ENCODE results near the gene PLAC8L1.

Gene PLAC8L1

DNA sequence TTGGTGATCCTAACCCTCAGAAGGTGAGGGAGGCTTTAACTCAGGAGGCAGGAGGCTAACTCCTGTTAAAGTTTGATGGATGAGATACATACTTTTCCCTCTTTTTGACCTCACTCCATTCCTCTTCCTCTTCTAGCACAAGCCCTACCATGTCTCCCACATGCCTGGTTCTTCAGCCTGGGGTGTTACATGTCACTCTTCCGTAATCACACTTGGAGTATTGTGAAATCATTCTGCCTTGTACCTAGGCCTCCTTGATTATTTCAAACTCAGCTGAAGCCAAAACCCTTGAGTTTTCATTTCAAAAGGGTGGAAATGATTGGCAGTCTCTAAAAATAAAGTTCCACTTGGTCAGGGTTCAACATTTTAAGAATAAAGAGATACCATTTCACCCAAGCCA is 1.8 kb downstream of the PLAC8L1 start:
- intact Hi-C loops (cut with micrococcal nuclease), result no loop called here
- H3K4me3 Mint-ChIP-seq, result no peak overlapping the region
- H3K9me3 Mint-ChIP-seq, result no peaks in the 10 kb centered on the region
- no peaks in the 10 kb centered on the region for H3K4me1 Mint-ChIP-seq (ENCODE audit: low read depth)
- H3K36me3 Mint-ChIP-seq (ENCODE audit: low read depth), result no peaks in the 10 kb centered on the region
- no peak overlapping the region for H3K27ac Mint-ChIP-seq
- H3K27me3 Mint-ChIP-seq, result no peaks in the 10 kb centered on the region

GRCh38 chr5:146101646-146102045 is 3.7 kb downstream of the PLAC8L1 start:
- H3K36me3 Mint-ChIP-seq (ENCODE audit: low read depth), result no peaks in the 10 kb centered on the region
- no peak overlapping the region for H3K4me3 Mint-ChIP-seq
- H3K27ac Mint-ChIP-seq, result no peak overlapping the region
- no peaks in the 10 kb centered on the region for H3K27me3 Mint-ChIP-seq
- H3K4me1 Mint-ChIP-seq (ENCODE audit: low read depth), result no peaks in the 10 kb centered on the region
- no peaks in the 10 kb centered on the region for H3K9me3 Mint-ChIP-seq
- intact Hi-C loops (cut with micrococcal nuclease), result no loop called here

DNA sequence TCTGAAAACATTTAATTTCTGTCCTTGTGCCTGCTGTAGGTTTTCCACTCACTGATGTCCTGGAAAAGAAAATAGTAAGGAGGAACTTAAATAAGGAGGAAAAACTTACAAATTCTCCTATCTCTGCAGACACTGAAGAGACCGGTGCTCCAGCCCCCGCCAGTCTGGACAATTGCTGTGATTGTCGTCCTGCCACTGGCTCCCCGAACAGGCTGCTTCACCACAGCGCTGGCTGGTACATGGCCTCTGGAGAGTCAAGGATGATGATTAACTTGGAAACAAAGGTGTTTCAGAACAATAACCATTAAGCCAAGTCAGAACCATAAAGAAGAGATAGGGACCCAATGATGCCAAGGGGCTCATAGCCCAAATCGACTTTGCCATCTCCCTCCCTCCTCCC is 7.3 kb downstream of the PLAC8L1 start:
- H3K9me3 Mint-ChIP-seq, result no peaks in the 10 kb centered on the region
- intact Hi-C loops (cut with micrococcal nuclease), result no loop called here
- no peak overlapping the region for H3K4me3 Mint-ChIP-seq
- H3K4me1 Mint-ChIP-seq (ENCODE audit: low read depth), result no peaks in the 10 kb centered on the region
- no peak overlapping the region for H3K27ac Mint-ChIP-seq
- no peaks in the 10 kb centered on the region for H3K36me3 Mint-ChIP-seq (ENCODE audit: low read depth)
- no peaks in the 10 kb centered on the region for H3K27me3 Mint-ChIP-seq

DNA sequence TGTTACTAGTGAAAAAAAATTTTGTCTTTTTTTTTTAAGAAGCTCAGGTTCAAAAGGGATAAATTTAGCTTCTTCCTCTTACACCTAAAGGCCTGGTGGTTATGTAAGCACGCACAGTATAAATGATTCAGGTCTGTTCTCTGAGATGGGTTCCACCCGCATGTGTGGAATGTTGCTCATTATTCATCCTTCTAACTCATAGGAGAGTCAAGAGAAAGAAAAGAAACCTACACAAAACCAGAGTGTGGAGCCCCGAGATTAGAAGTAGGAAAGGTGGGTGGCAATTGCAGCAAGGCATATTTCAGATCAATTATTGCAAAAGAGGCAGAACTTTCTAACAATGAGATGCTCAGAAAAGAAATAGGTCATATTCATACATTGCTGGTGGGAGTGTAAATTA is 13.5 kb downstream of the PLAC8L1 start:
- no peaks in the 10 kb centered on the region for H3K36me3 Mint-ChIP-seq (ENCODE audit: low read depth)
- H3K4me3 Mint-ChIP-seq, result no peak overlapping the region
- H3K27ac Mint-ChIP-seq, result no peak overlapping the region
- no peaks in the 10 kb centered on the region for H3K9me3 Mint-ChIP-seq
- no peaks in the 10 kb centered on the region for H3K27me3 Mint-ChIP-seq
- H3K4me1 Mint-ChIP-seq (ENCODE audit: low read depth), result no peaks in the 10 kb centered on the region
- intact Hi-C loops (cut with micrococcal nuclease), result no loop called here

GRCh38 chr5:146089287-146089686 is 16.1 kb downstream of the PLAC8L1 start:
- Mint-ChIP-seq H3K27me3 (no peaks in the 10 kb centered on the region), H3K9me3 (no peaks in the 10 kb centered on the region), H3K4me3 (no peak overlapping the region), H3K27ac (no peak overlapping the region), H3K36me3 (ENCODE audit: low read depth) (no peaks in the 10 kb centered on the region), H3K4me1 (ENCODE audit: low read depth) (no peaks in the 10 kb centered on the region)
- intact Hi-C loops (cut with micrococcal nuclease), result no loop called here

DNA sequence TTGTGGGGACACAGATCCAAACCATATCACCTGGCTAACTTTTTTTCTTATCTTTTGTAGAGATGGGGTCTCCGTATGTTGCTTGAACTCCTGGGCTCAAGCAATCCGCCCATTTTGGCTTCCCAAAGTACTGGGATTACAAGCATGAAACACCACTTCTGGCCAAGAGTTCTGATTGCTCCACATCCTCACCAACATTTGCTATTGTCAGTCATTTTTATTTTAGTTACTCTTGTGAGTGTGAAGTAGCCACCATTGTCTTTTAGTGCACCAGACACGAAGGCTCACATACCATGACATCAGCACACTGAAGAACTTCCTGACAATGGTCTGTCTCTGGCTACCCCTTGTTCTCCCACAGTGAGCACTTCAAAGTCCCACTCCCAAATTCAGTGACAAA is 17.3 kb downstream of the PLAC8L1 start:
- Mint-ChIP-seq H3K4me3 (no peak overlapping the region), H3K27me3 (no peaks in the 10 kb centered on the region), H3K36me3 (ENCODE audit: low read depth) (no peaks in the 10 kb centered on the region), H3K4me1 (ENCODE audit: low read depth) (no peaks in the 10 kb centered on the region), H3K27ac (no peak overlapping the region), H3K9me3 (no peaks in the 10 kb centered on the region)
- intact Hi-C loops (cut with micrococcal nuclease), result no loop called here

GRCh38 chr5:146084376-146084775 is 21.0 kb downstream of the PLAC8L1 start:
- intact Hi-C loops (cut with micrococcal nuclease), result no loop called here
- Mint-ChIP-seq H3K36me3 (ENCODE audit: low read depth) (no peaks in the 10 kb centered on the region), H3K4me3 (no peak overlapping the region), H3K27me3 (no peaks in the 10 kb centered on the region), H3K27ac (no peak overlapping the region), H3K9me3 (no peaks in the 10 kb centered on the region), H3K4me1 (ENCODE audit: low read depth) (peaks cover 9% of the 10 kb centered on the region)

DNA sequence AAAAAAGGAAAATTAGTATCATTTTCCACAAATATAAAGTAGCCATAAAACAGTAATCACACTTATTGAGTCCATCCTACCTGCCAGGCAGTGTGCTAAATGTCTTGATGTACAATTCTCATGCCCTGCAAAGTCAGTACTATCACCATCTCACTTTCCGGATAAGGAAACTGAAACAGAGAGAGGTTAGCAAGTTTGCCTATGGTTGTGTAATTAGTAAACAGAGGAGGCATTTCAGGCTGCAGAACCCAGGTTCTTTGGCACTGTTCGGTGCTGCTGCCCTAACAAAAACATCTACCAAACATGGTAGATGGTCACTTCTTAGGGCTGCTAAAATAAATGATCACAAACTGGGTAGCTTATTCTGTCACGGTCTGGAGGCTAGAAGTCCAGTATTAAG is 22.6 kb downstream of the PLAC8L1 start:
- no peak overlapping the region for H3K4me3 Mint-ChIP-seq
- peaks cover 10% of the 10 kb centered on the region for H3K4me1 Mint-ChIP-seq (ENCODE audit: low read depth)
- H3K36me3 Mint-ChIP-seq (ENCODE audit: low read depth), result no peaks in the 10 kb centered on the region
- intact Hi-C loops (cut with micrococcal nuclease), result no loop called here
- no peaks in the 10 kb centered on the region for H3K27me3 Mint-ChIP-seq
- no peak overlapping the region for H3K27ac Mint-ChIP-seq
- no peaks in the 10 kb centered on the region for H3K9me3 Mint-ChIP-seq

DNA sequence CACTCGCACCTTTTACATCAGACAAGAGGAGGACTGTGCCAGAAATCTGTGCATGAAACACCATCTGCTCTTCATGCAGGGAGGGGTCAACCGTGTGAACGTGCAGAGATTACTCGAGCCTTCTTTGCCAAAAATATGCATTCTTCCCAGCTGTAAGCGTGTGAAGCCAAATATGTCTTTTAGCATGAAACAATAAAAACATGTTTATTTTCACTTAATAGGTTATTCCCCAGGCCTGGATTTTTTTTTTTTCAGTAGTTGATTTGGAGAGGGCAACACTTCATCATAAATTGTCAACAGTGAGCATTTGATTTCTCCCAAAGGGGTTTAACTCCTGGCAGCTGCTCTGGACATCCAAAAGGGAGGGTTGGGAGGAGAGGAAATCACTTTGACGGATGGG is 23.8 kb downstream of the PLAC8L1 start:
- intact Hi-C loops (cut with micrococcal nuclease), result no loop called here
- Mint-ChIP-seq H3K4me3 (no peak overlapping the region), H3K27ac (no peak overlapping the region), H3K4me1 (ENCODE audit: low read depth) (peaks cover 10% of the 10 kb centered on the region), H3K36me3 (ENCODE audit: low read depth) (no peaks in the 10 kb centered on the region), H3K9me3 (no peaks in the 10 kb centered on the region), H3K27me3 (no peaks in the 10 kb centered on the region)

- H3K4me3 Mint-ChIP-seq, result no peak overlapping the region
- peaks cover 17% of the 10 kb centered on the region for H3K4me1 Mint-ChIP-seq (ENCODE audit: low read depth)
Observed at GRCh38 chr5:146079695-146080373, 25.5 kb downstream of the PLAC8L1 start.

GRCh38 chr5:146078566-146078965 is 26.8 kb downstream of the PLAC8L1 start:
- H3K36me3 Mint-ChIP-seq (ENCODE audit: low read depth), result no peaks in the 10 kb centered on the region
- no peaks in the 10 kb centered on the region for H3K9me3 Mint-ChIP-seq
- intact Hi-C loops (cut with micrococcal nuclease), result no loop called here
- H3K4me1 Mint-ChIP-seq (ENCODE audit: low read depth), result peaks cover 17% of the 10 kb centered on the region
- H3K27me3 Mint-ChIP-seq, result no peaks in the 10 kb centered on the region
- no peak overlapping the region for H3K4me3 Mint-ChIP-seq
- no peak overlapping the region for H3K27ac Mint-ChIP-seq

More at GRCh38 chr5:146079695-146080373, 25.5 kb downstream of the PLAC8L1 start:
- H3K36me3 Mint-ChIP-seq (ENCODE audit: low read depth), result no peaks in the 10 kb centered on the region
- no peak overlapping the region for H3K27ac Mint-ChIP-seq
- H3K27me3 Mint-ChIP-seq, result no peaks in the 10 kb centered on the region
- H3K9me3 Mint-ChIP-seq, result no peaks in the 10 kb centered on the region
- intact Hi-C loops (cut with micrococcal nuclease), result no loop called here

- H3K27ac Mint-ChIP-seq, result no peak overlapping the region
- H3K4me1 Mint-ChIP-seq (ENCODE audit: low read depth), result peaks cover 17% of the 10 kb centered on the region
- no peak overlapping the region for H3K4me3 Mint-ChIP-seq
- no peaks in the 10 kb centered on the region for H3K36me3 Mint-ChIP-seq (ENCODE audit: low read depth)
- H3K9me3 Mint-ChIP-seq, result no peaks in the 10 kb centered on the region
- intact Hi-C loops (cut with micrococcal nuclease), result no loop called here
- H3K27me3 Mint-ChIP-seq, result no peaks in the 10 kb centered on the region
Observed at GRCh38 chr5:146076455-146076854, 28.9 kb downstream of the PLAC8L1 start.

GRCh38 chr5:146076028-146076427 is 29.3 kb downstream of the PLAC8L1 start:
- intact Hi-C loops (cut with micrococcal nuclease), result no loop called here
- H3K27ac Mint-ChIP-seq, result no peak overlapping the region
- no peaks in the 10 kb centered on the region for H3K27me3 Mint-ChIP-seq
- no peaks in the 10 kb centered on the region for H3K36me3 Mint-ChIP-seq (ENCODE audit: low read depth)
- no peaks in the 10 kb centered on the region for H3K9me3 Mint-ChIP-seq
- H3K4me1 Mint-ChIP-seq (ENCODE audit: low read depth), result peaks cover 17% of the 10 kb centered on the region
- H3K4me3 Mint-ChIP-seq, result no peak overlapping the region

- intact Hi-C loops (cut with micrococcal nuclease), result no loop called here
Observed at GRCh38 chr5:146073239-146073900, 32.0 kb downstream of the PLAC8L1 start.

GRCh38 chr5:146072595-146072994 is 32.8 kb downstream of the PLAC8L1 start:
- no peaks in the 10 kb centered on the region for H3K36me3 Mint-ChIP-seq (ENCODE audit: low read depth)
- H3K4me3 Mint-ChIP-seq, result no peak overlapping the region
- peaks cover 6% of the 10 kb centered on the region for H3K4me1 Mint-ChIP-seq (ENCODE audit: low read depth)
- no peaks in the 10 kb centered on the region for H3K9me3 Mint-ChIP-seq
- H3K27me3 Mint-ChIP-seq, result no peaks in the 10 kb centered on the region
- no peak overlapping the region for H3K27ac Mint-ChIP-seq
- intact Hi-C loops (cut with micrococcal nuclease), result no loop called here

More at GRCh38 chr5:146073239-146073900, 32.0 kb downstream of the PLAC8L1 start:
- H3K36me3 Mint-ChIP-seq (ENCODE audit: low read depth), result no peaks in the 10 kb centered on the region
- H3K27ac Mint-ChIP-seq, result no peak overlapping the region
- no peaks in the 10 kb centered on the region for H3K9me3 Mint-ChIP-seq
- no peak overlapping the region for H3K4me3 Mint-ChIP-seq
- peaks cover 6% of the 10 kb centered on the region for H3K4me1 Mint-ChIP-seq (ENCODE audit: low read depth)
- H3K27me3 Mint-ChIP-seq, result no peaks in the 10 kb centered on the region

All from dendritic cell treated with granulocyte-macrophage colony-stimulating factor and Interleukin-4, amounts not matched to agents 40 ng/mL and 50 ng/mL, for 4 days (primary cell).